ENCODE measurements around the gene ADARB1.

ADARB1 gene

DNA sequence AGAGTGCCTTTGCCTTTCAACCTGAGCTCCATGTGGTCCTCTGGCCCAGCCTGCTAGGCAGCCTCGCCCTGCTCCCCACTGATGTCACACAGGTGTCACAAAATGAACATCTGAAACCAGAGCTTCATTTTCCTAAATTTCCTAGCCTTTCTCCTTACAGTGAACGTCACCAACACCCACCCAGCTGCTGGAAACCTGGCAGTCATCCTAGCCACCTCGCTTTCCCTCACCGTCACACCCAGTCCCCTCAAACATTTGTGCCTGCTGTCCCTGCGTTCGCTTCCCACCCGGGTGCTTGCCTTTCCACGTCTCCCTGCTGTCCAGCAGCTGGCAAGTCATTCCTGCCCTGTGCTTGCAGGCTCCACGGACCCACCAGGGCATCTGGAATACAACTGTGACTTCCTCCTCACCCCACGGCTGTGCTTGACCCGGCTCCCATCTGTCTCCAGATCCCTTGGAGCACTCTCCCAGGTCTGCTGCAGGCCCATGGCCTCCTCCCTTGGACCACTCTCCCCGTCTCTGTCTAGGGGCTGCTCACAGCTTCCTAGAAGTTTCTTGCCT is 23.5 kb downstream of the ADARB1 start:
- POLR2A ChIA-PET = no interaction called here
- TF ChIP-seq, protein P1, sequence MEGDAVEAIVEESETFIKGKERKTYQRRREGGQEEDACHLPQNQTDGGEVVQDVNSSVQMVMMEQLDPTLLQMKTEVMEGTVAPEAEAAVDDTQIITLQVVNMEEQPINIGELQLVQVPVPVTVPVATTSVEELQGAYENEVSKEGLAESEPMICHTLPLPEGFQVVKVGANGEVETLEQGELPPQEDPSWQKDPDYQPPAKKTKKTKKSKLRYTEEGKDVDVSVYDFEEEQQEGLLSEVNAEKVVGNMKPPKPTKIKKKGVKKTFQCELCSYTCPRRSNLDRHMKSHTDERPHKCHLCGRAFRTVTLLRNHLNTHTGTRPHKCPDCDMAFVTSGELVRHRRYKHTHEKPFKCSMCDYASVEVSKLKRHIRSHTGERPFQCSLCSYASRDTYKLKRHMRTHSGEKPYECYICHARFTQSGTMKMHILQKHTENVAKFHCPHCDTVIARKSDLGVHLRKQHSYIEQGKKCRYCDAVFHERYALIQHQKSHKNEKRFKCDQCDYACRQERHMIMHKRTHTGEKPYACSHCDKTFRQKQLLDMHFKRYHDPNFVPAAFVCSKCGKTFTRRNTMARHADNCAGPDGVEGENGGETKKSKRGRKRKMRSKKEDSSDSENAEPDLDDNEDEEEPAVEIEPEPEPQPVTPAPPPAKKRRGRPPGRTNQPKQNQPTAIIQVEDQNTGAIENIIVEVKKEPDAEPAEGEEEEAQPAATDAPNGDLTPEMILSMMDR (IDR thresholded peaks at IDR 0.05; ENCODE audit: control extremely low read depth, extremely low read depth, low read depth, missing control alignments) = no peak
- CTCF ChIA-PET = interaction anchor here (0.8 to 12.9 kb wide), 20 partner anchors 8 to 202 kb away, joined by 3 to 120 read pairs (median 6); no protein-coding TSS in a partner anchor
- DNase-seq (ENCODE audit: extremely low spot score) = no peak

DNA sequence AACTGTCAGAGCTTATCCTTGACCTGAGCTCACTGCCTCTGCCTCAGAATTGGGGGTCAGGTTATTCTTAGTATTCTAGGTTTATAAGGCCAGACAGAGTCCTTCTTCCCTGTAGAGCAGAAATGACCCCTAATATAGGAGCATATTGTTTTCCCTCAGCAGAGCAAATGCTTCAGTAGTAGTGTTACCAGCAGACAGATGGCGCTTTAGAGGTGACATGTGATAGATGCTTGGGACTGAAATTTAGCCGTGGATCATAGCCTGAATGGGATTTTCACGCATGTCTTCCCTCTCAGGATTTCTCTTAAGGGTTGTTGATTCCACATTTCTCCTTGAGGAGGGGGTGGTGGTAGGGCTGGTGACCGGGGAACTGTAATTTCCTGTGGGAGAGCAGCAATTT is 24.5 kb downstream of the ADARB1 start:
- CTCF ChIA-PET = interaction anchor here (0.7 to 12.9 kb wide), 21 partner anchors 8 to 192 kb away, joined by 3 to 120 read pairs (median 5); partner anchors contain the start of gene ADARB1
- POLR2A ChIA-PET = no interaction called here
- TF ChIP-seq, protein P1 (IDR thresholded peaks at IDR 0.05; ENCODE audit: control extremely low read depth, extremely low read depth, low read depth, missing control alignments) = peak; percentile 60
- peak; percentile 56 for DNase-seq (ENCODE audit: extremely low spot score)

DNA sequence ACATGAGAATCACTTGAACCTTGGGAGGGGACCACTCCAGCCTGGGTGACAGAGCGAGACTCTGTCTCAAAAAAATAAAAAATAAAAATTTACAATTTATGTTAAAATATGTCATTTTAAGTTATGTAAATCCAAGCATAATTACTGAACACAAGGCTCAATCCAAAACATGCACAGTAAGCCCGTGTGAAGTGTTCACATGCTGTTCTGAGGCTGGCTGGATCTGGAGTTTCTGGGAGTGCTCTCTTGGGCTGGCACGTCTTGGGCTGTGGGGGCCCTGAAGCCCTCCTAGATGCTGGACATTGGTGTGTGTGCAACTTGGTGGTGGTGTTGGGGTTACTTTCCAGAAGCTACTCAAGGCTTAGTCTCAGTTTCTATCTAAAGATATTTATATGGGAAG is 25.2 kb downstream of the ADARB1 start:
- DNase-seq (ENCODE audit: extremely low spot score) = no peak
- POLR2A ChIA-PET = no interaction called here
- TF ChIP-seq, protein P1 (IDR thresholded peaks at IDR 0.05; ENCODE audit: control extremely low read depth, extremely low read depth, low read depth, missing control alignments) = no peak
- CTCF ChIA-PET = interaction anchor here (0.7 to 12.9 kb wide), 15 partner anchors 9 to 193 kb away, joined by 3 to 120 read pairs (median 3); partner anchors contain the start of gene ADARB1

DNA sequence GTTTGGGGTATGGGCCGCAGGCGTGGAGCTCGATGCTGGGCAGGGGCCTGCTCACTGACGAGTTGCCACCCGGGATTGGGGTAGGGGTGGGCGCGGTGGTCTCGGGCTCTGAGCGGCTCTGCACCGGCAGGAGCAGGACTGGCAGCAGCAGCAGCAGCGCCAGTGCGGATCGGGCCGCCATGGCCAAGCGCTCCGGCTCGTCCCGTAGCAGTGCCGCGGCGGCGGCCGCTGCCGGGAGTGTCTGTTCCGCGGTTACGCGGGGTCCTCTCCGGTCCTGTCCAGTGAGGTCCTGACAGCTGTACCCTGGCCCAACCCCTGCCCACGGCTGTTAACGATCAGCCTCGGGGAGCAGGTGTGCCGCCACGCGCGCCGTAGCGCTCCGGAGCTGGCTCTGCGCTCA is 26.5 kb downstream of the ADARB1 start:
- TF ChIP-seq, protein P1 (IDR thresholded peaks at IDR 0.05; ENCODE audit: control extremely low read depth, extremely low read depth, low read depth, missing control alignments) = no peak
- ChIA-PET POLR2A (no interaction called here), CTCF (interaction anchor here (1.4 to 12.9 kb wide), 5 partner anchors 13 to 37 kb away, joined by 3 to 123 read pairs (median 92); no protein-coding TSS in a partner anchor)
- DNase-seq (ENCODE audit: extremely low spot score) = no peak

DNA sequence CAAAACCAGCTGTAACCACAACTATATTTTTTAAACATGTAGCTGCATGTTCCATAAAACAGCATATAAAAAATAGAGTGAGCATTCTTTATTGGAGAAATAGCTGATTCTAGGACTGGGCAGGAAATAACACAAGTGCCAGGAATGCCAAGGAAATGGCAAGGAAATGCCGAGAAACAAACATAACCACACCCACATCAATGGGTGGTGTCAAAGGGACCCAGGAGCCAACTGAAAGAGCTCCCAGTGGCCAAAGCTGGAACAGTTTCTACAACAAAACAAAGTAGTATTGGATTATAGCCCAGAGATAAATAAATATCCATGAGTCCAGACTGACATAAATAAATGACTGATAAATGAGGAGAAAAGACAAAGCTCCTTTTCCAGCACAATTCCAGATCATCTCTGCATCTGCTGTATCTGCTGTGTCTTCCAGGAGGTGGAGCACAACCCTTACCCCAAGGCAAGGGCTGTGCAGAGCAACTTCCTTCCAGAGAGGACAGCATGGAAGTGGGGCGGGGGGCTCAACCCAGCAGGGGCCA is 28.1 kb downstream of the ADARB1 start:
- POLR2A ChIA-PET = no interaction called here
- DNase-seq (ENCODE audit: extremely low spot score) = no peak
- CTCF ChIA-PET = interaction anchor here (0.7 to 12.9 kb wide), 13 partner anchors 8 to 167 kb away, joined by 3 to 123 read pairs (median 4); no protein-coding TSS in a partner anchor
- TF ChIP-seq, protein P1 (IDR thresholded peaks at IDR 0.05; ENCODE audit: control extremely low read depth, extremely low read depth, low read depth, missing control alignments) = peak; percentile 21

DNA sequence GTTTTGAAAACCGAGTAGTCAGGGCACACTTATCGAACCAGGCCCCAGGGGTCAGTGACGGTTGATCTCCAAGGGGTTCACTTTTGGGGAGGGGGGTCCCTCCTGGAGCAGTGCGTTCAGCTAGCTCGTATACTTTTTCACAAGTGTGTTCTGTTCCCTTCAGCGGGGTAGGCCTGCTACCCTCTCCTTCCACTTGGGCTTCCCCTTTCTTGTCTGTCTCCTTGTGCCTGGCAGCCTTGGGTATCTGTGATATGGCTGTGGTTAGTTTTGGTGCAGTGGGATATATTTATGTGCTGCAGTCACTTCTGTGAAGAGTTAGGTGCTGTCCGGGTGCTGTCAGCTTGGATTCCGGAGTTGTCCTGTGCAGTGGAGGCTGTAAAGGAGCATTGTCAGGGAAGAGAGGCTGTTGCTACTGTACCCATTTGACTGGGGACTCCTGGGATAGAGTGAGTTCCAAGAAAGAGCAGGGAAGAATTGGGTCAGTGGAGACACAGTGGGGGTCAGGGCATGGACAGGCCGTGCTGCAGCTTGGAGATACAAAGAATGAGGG is 29.7 kb downstream of the ADARB1 start:
- POLR2A ChIA-PET = no interaction called here

More for the DNA sequence above, 29.7 kb downstream of the ADARB1 start:
- CTCF ChIA-PET = interaction anchor here (1.5 to 12.9 kb wide), 3 partner anchors 24 to 154 kb away, joined by 4 to 123 read pairs (median 120); no protein-coding TSS in a partner anchor
- TF ChIP-seq, protein P1 (IDR thresholded peaks at IDR 0.05; ENCODE audit: control extremely low read depth, extremely low read depth, low read depth, missing control alignments) = no peak
- no peak for DNase-seq (ENCODE audit: extremely low spot score)

All from GM10248 (cell line).